Measurements from ENCODE around the gene IWS1. TPM values are rescaled to one million over a fixed set of nuclear protein-coding genes. Genes with fewer than 3 reads are reported as not detected.

Gene IWS1
- total RNA-seq, 2 donors from 2014 or later, result 91.4 to 107 TPM

- peaks cover 83% of the 10 kb centered on the region for H3K36me3 Mint-ChIP-seq (ENCODE audit: low read depth)
- no peak for TF ChIP-seq CTCF (conservative IDR thresholded peaks at IDR 0.05)
Observed at GRCh38 chr2:127486247-127487058, 39.8 kb downstream of the IWS1 start.

GRCh38 chr2:127485694-127486071, 40.6 kb downstream of the IWS1 start:
- H3K9me3 ChIP-seq (ENCODE audit: control insufficient read depth, low read length), result no peaks in the 10 kb centered on the region
- H3K4me1 ChIP-seq (ENCODE audit: control insufficient read depth, insufficient read depth, low read length), result no peaks in the 10 kb centered on the region
- no peak for DNase-seq
- WGBS, 2 experiments (ENCODE audit: insufficient coverage in 1 of 2, insufficient read length in 1 of 2), result 94 to 100% methylated on average over 5 of the region's 5 CpGs
- H3K27me3 ChIP-seq (ENCODE audit: control insufficient read depth, insufficient read depth, low read length, poor library complexity, severe bottlenecking), result no peaks in the 10 kb centered on the region
- no peak overlapping the region for H3K9ac ChIP-seq (ENCODE audit: extremely low read depth, low read length, poor library complexity, severe bottlenecking)
- Mint-ChIP-seq H3K36me3 (ENCODE audit: low read depth) (peaks cover 84% of the 10 kb centered on the region), H3K27ac (no peak overlapping the region), H3K9me3 (no peaks in the 10 kb centered on the region), H3K4me3 (no peak overlapping the region), H3K4me1 (peaks cover 4% of the 10 kb centered on the region), H3K27me3 (ENCODE audit: insufficient read depth) (no peaks in the 10 kb centered on the region)
- H3K27ac ChIP-seq (ENCODE audit: low read depth, low read length), result no peak overlapping the region
- H3K36me3 ChIP-seq (ENCODE audit: control insufficient read depth, insufficient read depth, low read length), result peaks cover 95% of the 10 kb centered on the region
- TF ChIP-seq CTCF (conservative IDR thresholded peaks at IDR 0.05), result no peak
- no peak overlapping the region for H3K4me3 ChIP-seq (ENCODE audit: low read length)

More at GRCh38 chr2:127486247-127487058, 39.8 kb downstream of the IWS1 start:
- Histone ChIP-seq H3K9me3 (ENCODE audit: control insufficient read depth, low read length) (no peaks in the 10 kb centered on the region), H3K9ac (ENCODE audit: extremely low read depth, low read length, poor library complexity, severe bottlenecking) (no peak overlapping the region), H3K27ac (ENCODE audit: low read depth, low read length) (no peak overlapping the region), H3K4me3 (ENCODE audit: low read length) (no peak overlapping the region), H3K27me3 (ENCODE audit: control insufficient read depth, insufficient read depth, low read length, poor library complexity, severe bottlenecking) (no peaks in the 10 kb centered on the region), H3K36me3 (ENCODE audit: control insufficient read depth, insufficient read depth, low read length) (peaks cover 95% of the 10 kb centered on the region), H3K4me1 (ENCODE audit: control insufficient read depth, insufficient read depth, low read length) (no peaks in the 10 kb centered on the region)
- 98 to 100% methylated on average over 6 to 8 of the region's 8 CpGs for WGBS, 2 experiments (ENCODE audit: insufficient coverage in 1 of 2, insufficient read length in 1 of 2)
- Mint-ChIP-seq H3K4me1 (peaks cover 4% of the 10 kb centered on the region), H3K27ac (peak overlapping the region; percentile 11), H3K27me3 (ENCODE audit: insufficient read depth) (no peaks in the 10 kb centered on the region), H3K9me3 (no peaks in the 10 kb centered on the region), H3K4me3 (no peak overlapping the region)
- no peak for DNase-seq

- H3K4me3 Mint-ChIP-seq, result no peak overlapping the region
- peaks cover 95% of the 10 kb centered on the region for H3K36me3 ChIP-seq (ENCODE audit: control insufficient read depth, insufficient read depth, low read length)
- no peak for DNase-seq
- H3K4me1 Mint-ChIP-seq, result peaks cover 6% of the 10 kb centered on the region
- H3K9ac ChIP-seq (ENCODE audit: extremely low read depth, low read length, poor library complexity, severe bottlenecking), result no peak overlapping the region
- no peaks in the 10 kb centered on the region for H3K27me3 Mint-ChIP-seq (ENCODE audit: insufficient read depth)
- H3K27me3 ChIP-seq (ENCODE audit: control insufficient read depth, insufficient read depth, low read length, poor library complexity, severe bottlenecking), result no peaks in the 10 kb centered on the region
- H3K9me3 Mint-ChIP-seq, result no peaks in the 10 kb centered on the region
- H3K9me3 ChIP-seq (ENCODE audit: control insufficient read depth, low read length), result no peaks in the 10 kb centered on the region
- H3K27ac Mint-ChIP-seq, result peak overlapping the region; percentile 15
- TF ChIP-seq CTCF (conservative IDR thresholded peaks at IDR 0.05), result no peak
- H3K36me3 Mint-ChIP-seq (ENCODE audit: low read depth), result peaks cover 81% of the 10 kb centered on the region
- WGBS, 2 experiments (ENCODE audit: insufficient coverage in 1 of 2, insufficient read length in 1 of 2), result 90 to 96% methylated on average over 4 to 5 of the region's 5 CpGs
- no peak overlapping the region for H3K27ac ChIP-seq (ENCODE audit: low read depth, low read length)
- no peak overlapping the region for H3K4me3 ChIP-seq (ENCODE audit: low read length)
- no peaks in the 10 kb centered on the region for H3K4me1 ChIP-seq (ENCODE audit: control insufficient read depth, insufficient read depth, low read length)
Observed at GRCh38 chr2:127485051-127485693, 41.1 kb downstream of the IWS1 start.
